ENCODE measurements around the gene ADAP1. TPM values are rescaled to one million over a fixed set of nuclear protein-coding genes. Genes with fewer than 3 reads are reported as not detected.

The ADAP1 gene
- total RNA-seq, 6 experiments from 2014 or later, result 1.4 to 4.2 (median 2.7) TPM

GRCh38 chr7:879706-880105 is 74.8 kb downstream of the ADAP1 start:
- H3K27me3 ChIP-seq, result no peaks in the 10 kb centered on the region
- no peak for ATAC-seq
- TF ChIP-seq CTCF (IDR thresholded peaks at IDR 0.05) (no peak), POLR2A (IDR thresholded peaks at IDR 0.05) (no peak)
- H3K27ac ChIP-seq, result peak overlapping the region in 2 of 3 donors; percentile 57 to 80
- H3K4me1 ChIP-seq, result peaks cover 0 to 48% (median 21%) of the 10 kb centered on the region in 4 donors
- H3K4me3 ChIP-seq, result no peak overlapping the region
- H3K9me3 ChIP-seq, result no peaks in the 10 kb centered on the region
- peak in 1 of 3 donors; percentile 42 for DNase-seq
- H3K36me3 ChIP-seq, result no peaks in the 10 kb centered on the region
- intact Hi-C loops (cut with DNase I), result loop anchor here in 1 of 2 donors (10.0 kb wide), 1 partner anchor 555 kb away; no protein-coding TSS in a partner anchor
- 66% methylated on average over 14 of the region's 14 CpGs for WGBS (ENCODE audit: insufficient coverage, low coverage, low lambda C conversion rate, missing lambda C conversion rate)

GRCh38 chr7:879093-879492 is 75.4 kb downstream of the ADAP1 start:
- Histone ChIP-seq H3K9me3 (no peaks in the 10 kb centered on the region), H3K4me3 (peak overlapping the region in 1 of 3 donors; percentile 73), H3K27ac (peak overlapping the region in 2 of 3 donors; percentile 45 to 80), H3K4me1 (peaks cover 0 to 45% (median 21%) of the 10 kb centered on the region in 4 donors), H3K36me3 (no peaks in the 10 kb centered on the region), H3K27me3 (no peaks in the 10 kb centered on the region)
- 39% methylated on average over 14 of the region's 15 CpGs for WGBS (ENCODE audit: insufficient coverage, low coverage, low lambda C conversion rate, missing lambda C conversion rate)
- TF ChIP-seq POLR2A (IDR thresholded peaks at IDR 0.05) (peak; percentile 54), CTCF (IDR thresholded peaks at IDR 0.05) (no peak)
- DNase-seq (peak in 2 of 3 donors; percentile 84 to 91), ATAC-seq (peak in 3 of 4 donors; percentile 47 to 60 (median 52))
- intact Hi-C loops (cut with DNase I), result no loop called here

GRCh38 chr7:877312-878232 is 76.9 kb downstream of the ADAP1 start:
- Histone ChIP-seq H3K4me3 (peak overlapping the region; percentile 73 to 94 (median 76)), H3K27ac (peak overlapping the region; percentile 24 to 82 (median 80)), H3K27me3 (no peaks in the 10 kb centered on the region), H3K4me1 (peaks cover 0 to 50% (median 21%) of the 10 kb centered on the region in 4 donors), H3K9me3 (no peaks in the 10 kb centered on the region), H3K36me3 (peaks cover 0 to 3% (median under 1%) of the 10 kb centered on the region in 4 donors)
- TF ChIP-seq CTCF (IDR thresholded peaks at IDR 0.05) (no peak), POLR2A (IDR thresholded peaks at IDR 0.05) (no peak)
- WGBS (ENCODE audit: insufficient coverage, low coverage, low lambda C conversion rate, missing lambda C conversion rate), result 4% methylated on average over 42 of the region's 47 CpGs
- intact Hi-C loops (cut with DNase I), result no loop called here
- ATAC-seq, result peak in 2 of 4 donors; percentile 1 to 11
- peak in 2 of 3 donors; percentile 61 to 65 for DNase-seq

- H3K4me1 ChIP-seq, result peaks cover 0 to 47% (median 21%) of the 10 kb centered on the region in 4 donors
- peak overlapping the region; percentile 76 to 82 (median 77) for H3K27ac ChIP-seq
- whole genome bisulfite sequencing (ENCODE audit: insufficient coverage, low coverage, low lambda C conversion rate, missing lambda C conversion rate), result 1% methylated on average over 14 of the region's 26 CpGs
- no peaks in the 10 kb centered on the region for H3K27me3 ChIP-seq
- DNase-seq (no peak), ATAC-seq (peak; percentile 1 to 9 (median 5))
- peaks cover 0 to 10% (median 2%) of the 10 kb centered on the region in 4 donors for H3K36me3 ChIP-seq
- TF ChIP-seq POLR2A (IDR thresholded peaks at IDR 0.05) (no peak), CTCF (IDR thresholded peaks at IDR 0.05) (no peak)
- peak overlapping the region; percentile 73 to 94 (median 76) for H3K4me3 ChIP-seq
- intact Hi-C loops (cut with DNase I), result no loop called here
- no peaks in the 10 kb centered on the region for H3K9me3 ChIP-seq
Measured at GRCh38 chr7:876972-877311, 77.5 kb downstream of the ADAP1 start.
